GM21529 (cell line): ENCODE measurements around the gene ING2.
"Not testable (repeated sequence)": the region's sequence is repeated elsewhere in the genome, so short reads cannot be mapped to it uniquely, and the experiment has no call there.

Experiments
- ATAC-seq: cut with Tn5 transposase; IDR thresholded peaks from one replicate; pipeline ENCODE4 v1.9.1; 2021; ENCODE audit not compliant: unreplicated experiment

ING2 gene, protein sequence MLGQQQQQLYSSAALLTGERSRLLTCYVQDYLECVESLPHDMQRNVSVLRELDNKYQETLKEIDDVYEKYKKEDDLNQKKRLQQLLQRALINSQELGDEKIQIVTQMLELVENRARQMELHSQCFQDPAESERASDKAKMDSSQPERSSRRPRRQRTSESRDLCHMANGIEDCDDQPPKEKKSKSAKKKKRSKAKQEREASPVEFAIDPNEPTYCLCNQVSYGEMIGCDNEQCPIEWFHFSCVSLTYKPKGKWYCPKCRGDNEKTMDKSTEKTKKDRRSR

DNA sequence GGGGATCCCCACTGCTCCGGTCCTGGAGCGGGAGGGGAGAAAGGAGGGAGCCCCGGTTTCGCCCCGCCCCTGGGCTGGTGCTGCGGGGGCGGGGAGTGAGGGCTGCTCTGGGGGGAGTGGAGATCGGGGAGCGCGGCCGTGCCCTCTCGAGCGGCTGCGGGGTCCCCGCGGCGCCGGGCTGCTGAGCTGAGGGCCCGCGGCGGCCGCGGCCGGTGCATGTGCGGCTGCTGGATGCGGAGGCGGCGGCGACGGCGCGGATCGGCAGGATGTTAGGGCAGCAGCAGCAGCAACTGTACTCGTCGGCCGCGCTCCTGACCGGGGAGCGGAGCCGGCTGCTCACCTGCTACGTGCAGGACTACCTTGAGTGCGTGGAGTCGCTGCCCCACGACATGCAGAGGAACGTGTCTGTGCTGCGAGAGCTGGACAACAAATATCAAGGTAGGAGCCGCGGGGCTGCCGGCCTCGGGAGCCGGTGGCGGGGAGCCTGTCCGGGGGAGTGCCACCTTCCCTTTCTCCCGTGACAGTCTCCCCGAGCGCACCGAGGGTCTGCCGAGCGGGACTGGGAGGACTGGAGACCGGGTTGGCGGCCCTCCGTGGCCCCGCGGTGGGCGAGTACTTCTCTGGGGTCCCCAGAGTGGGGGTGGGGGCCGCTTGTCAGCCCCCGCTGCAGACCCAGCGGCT lies at the start of gene ING2:
ING2 (plus strand) TSS at position 129 of the 681 bp plus-strand sequence; CDS start at position 267, 138 bp downstream.
- ATAC-seq: peak; percentile 49

DNA sequence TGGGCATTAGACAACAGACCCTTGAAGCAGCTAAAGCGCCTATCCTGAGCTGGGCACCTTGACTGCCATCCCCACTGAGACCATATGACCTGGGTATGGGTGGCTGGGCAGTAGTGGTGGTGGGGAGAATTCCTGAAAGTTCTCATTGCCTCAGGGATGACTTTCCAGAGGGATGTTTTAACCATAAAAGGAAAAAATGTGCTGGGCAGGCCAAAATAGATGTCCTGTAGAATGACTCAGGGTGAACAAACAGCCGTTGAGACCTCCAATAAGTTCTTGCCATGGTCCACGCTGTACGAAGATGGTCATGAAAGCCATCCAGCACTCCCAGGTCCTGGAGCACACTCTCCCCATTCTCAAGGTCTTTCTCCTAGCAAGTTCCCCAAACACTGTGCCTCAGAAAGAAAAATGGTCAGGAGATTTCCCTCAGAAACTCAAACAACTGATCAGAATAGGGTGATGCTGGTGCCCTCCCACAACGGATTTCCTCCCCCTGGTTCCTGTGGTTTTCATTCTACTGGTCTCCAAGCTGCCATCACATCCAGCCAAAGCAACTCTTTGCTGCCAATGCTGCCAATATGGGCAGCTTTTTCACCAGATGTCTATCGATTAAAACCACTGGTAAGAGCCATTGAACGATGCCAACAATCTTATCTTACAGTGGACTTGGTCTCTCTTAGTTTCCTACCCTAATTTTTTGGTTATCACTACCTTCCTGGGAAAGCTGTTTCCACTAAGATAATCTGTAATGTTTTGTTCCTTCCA lies 49.2 kb upstream of the ING2 start:
- no peak for ATAC-seq

DNA sequence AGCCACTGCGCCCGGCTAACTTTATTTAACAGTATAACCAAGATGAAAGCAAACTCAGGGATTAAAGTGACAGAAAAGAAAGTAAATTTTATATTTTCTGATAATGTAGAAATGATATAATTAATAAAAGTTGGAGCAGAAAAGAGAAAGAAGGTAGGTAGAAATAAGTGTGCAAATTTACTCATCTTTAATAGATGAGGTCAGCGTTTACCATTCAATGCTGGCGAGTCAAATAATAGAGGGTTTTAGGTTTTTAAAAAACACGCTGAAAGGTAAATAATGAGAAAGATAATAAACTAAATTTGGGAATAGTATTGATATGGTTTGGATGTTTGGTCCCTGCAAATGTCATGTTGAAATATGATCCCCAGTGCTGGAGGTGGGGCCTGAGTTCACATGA lies 46.9 kb upstream of the ING2 start:
- no peak for ATAC-seq

DNA sequence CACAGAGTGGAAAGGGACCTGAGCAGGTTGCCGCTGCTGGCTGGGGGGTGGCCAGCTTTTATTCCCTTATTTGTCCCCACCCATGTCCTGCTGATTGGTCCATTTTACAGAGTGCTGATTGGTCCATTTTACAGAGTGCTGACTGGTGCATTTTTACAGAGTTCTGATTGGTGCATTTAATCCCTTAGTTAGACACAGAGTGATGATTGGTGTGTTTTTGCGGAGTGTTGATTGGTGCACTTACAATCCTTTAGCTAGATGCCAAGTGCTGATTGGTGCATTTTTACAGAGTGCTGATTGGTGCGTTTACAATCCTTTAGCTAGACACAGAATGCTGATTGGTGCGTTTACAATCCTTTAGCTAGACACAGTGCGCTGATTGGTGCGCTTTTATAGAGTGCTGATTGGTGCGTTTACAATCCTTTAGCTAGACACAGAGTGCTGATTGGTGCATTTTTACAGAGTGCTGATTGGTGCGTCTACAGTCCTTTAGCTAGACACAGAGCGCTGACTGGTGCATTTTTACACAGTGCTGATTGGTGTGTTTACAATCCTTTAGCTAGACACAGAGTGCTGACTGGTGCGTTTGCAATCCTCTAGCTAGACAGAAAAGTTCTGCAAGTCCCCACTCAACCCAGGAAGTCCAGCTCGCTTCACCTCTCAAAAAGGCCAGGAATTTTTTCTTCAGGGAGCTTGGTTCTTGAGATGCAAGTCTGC lies 40.8 kb upstream of the ING2 start:
- not testable (repeated sequence) for ATAC-seq

DNA sequence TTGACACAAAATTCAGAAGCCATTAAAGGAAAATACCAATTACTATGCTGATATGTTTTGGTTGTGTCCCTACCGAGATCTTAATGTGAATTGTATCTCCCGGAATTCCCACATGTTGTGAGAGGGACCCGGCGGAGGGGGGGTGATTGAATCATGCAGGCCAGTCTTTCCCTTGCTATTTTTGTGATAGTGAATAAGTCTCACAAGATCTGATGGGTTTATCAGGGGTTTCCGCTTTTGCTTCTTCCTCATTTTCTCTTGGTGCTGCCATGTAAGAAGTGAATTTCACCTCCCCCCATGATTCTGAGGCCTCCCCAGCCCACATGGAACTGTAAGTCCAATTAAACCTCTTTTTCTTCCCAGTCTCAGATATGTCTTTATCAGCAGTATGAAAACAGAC lies 39.0 kb upstream of the ING2 start:
- ATAC-seq: not testable (repeated sequence)

DNA sequence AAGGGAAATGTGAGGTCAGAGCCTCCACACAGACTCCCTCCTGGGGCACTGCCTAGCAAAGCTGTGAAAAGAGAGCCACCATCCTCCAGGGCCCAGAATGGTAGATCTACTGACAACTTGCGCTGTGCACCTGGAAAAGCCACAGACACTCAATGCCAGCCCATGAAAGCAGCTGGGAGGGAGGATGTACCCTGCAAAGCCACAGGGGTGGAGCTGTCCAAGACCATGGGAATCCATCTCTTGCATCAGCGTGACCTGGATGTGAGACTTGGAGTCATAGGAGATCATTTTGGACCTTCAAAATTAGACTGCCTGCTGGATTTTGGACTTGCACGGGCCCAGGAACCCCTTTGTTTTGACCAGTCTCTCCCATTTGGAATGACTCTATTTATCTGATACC lies 37.6 kb upstream of the ING2 start:
- no peak for ATAC-seq

DNA sequence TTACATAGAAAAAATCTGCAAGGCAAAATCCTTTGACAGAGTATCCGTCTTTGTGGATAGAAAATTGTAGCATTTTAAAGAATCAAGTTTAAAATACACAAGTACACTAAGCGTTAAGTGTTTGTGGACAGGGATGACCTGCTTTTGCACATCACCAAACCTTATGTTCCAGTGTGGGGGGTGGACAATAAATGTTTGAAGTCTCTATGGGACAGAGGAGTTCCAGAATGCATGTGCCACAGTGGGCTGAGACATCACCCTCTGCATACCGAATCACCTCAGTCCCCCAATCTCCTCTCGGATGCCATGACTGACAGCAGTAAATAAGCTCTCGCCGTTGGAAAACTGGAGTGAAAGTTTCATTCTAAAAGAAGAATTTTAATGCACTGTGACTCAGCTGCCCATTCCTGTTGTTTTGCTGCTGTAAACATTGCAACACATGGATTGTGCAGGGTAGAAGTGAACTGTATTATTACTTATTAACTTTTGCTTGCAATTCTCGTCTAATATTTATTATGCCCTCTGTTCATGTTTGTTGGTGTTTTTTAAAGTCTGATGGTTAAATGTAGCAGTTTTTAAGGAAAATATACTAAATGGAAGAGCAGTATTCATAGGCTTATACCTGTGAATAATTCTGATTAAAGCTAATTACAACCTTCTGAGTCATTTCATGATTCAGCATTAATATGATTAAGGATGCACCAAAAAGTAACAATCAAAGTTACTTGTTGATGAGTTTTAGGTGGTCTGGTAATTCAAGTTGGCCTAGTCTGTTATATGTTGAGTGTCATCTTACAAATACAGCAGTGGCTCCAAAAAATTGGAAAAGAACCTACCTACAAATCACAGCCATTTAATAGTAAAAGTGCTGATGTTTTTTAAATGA lies 36.4 kb upstream of the ING2 start:
- no peak for ATAC-seq

DNA sequence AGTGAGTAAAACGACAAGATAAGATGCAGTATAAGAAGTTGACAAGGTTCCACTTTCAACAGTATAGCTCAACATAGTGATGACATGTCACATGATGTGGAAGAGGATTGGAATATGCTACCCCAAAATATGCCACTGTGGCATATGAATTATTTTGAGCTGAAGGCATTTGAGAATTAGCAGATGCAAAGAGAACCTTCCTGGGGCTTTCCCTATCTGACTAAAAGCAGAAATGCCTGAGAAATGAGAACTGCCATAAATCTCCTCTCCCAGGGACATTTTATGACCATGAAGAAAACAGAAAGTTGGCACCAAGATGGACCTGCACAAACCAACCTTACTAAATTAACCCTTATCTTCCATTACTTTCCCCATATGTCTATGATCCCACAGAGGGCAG lies 35.6 kb upstream of the ING2 start:
- ATAC-seq: no peak

DNA sequence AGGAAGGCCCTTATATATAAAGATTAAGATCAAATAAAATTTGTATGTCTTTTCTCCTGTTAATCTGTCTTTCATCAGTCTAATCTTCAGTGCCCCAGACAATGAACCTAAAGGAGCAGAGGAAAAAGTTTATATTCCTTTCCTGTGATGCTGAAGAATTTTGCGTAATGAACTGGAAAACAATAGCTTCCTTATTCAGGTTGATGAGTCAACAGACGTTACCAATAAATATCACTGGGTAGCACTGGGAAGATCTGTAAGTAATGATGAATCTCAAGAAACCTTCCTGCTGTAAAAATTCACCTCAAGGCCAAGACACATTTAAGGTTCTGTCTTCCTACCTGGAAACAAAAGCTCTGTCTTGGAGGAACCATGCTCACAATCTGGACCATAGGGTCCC lies 34.9 kb upstream of the ING2 start:
- no peak for ATAC-seq

DNA sequence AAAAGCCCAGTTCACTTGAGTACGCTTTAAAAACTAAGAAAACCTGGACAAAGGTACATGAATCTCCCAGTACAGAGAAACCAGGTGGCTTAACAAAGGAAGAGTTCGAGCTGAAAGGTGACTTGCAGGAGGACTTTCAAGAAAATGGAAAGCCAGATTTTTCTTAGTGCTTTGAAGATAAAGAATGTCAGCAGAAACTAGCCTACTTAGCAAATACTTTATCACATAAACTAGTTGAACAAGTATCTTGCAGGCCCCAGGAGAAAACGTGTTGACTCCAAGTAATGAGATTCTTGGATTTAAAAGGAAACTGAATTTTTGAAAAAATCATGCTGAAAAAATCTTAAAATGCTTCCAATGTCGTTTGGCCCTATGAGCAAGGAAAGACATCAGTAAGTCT lies 34.0 kb upstream of the ING2 start:
- no peak for ATAC-seq

DNA sequence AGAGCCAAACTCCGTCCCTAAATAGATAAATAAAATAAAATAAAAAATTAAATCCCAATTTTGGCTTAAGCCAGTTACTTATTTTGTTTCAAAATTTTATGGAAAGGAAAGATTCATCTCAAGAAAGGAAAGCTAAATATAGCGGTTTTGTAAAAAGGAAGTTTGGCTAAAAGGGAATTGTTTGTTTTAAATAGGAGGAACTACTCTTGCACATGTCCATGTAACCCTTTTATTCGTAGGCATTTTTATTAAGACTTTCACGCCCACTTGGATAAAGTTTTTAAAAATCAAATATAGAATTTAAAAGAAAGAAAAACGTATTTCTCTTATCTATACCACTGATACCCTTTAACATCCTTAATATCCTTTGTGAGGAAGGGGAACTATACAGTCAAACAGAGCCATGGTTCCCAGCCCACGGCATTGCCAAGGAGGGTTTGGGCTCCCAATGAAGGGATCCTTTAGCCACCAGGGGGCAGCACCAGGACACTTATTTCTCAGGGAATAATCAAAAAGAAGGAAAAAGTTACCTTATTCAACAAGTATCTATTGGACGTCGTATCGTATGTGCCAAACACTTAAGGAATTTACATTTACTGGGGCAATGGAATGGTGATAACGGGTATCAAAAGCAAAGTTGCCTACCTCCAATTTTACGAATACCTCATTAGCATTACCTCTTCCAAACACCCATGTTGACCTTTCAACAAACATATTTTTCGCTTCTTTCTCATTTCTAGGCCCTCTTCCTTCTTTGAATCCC lies 32.7 kb upstream of the ING2 start:
- ATAC-seq: peak; percentile 88

DNA sequence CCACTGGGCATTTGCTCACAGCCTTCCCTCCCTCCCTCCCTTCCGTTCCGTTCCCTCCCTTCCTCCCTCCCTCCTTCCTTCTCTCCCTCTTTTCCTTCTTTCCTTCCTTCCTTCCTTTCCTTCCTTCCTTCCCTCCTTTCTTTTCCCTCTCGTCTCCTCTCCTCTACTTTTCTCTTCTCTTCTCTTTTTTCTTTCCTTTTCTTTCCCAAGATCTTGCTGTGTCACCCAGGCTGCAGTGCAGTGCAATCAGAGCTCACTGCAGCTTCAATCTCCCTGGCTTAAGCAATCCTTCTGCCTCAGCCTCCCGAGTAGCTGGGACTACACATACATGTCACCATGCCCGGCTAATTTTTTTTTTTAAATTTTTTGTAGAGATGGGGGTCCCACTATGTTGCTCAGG lies 26.7 kb upstream of the ING2 start:
- ATAC-seq: no peak

DNA sequence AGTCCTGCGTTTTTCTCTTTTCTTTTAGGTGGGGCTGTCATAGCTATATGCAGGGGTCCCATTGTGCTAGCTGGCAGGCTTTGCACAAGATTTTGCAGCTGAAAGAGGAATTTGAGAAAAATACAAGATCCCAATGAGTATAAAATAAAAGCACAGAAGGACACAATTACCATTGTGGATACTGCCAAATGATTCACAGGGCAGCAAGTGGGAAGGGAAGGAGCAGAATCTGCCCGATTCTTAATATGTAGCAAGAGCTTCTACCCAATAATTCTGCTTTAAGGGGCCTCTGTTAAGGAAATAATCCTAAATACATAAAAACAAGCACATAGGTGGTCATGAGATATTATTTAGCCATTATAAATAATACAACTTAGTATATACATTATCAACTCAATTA lies 25.9 kb upstream of the ING2 start:
- ATAC-seq: no peak

DNA sequence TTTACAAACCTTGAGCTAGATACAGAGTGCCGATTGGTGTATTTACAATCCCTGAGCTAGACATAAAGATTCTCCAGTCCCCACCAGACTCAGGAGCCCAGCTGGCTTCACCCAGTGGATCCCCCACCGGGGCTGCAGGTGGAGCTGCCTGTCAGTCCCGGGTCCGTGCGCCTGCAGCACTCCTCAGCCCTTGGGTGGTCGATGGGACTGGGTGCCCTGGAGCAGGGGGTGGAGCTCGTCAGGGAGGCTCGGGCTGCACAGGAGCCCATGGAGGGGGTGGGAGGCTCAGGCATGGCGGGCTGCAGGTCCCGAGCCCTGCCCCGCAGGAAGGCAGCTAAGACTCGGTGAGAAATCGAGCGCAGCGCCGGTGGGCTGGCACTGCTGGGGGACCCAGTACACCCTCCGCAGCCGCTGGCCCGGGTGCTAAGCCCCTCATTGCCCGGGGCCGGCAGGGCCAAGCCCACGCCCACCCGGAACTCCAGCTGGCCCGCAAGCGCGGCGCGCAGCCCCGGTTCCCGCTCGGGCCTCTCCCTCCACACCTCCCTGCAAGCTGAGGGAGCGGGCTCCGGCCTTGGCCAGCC lies 22.3 kb upstream of the ING2 start:
- ATAC-seq: not testable (repeated sequence)

DNA sequence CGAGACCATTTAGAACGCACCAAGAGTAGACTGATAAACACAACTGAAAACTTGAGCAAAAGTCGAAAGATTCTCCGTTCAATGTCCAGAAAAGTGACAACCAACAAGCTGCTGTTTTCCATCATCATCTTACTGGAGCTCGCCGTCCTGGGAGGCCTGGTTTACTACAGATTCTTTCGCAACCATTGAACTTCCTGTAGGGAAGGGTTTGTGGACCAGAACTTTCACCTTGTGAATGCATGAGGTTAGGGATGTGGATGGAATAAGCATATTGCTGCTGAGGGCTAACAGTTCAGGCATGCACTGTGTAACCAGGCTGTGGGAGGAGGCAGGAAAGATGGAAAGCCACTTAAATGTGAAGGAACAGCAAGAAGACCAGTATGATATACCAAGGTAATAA lies 20.9 kb upstream of the ING2 start:
- ATAC-seq: no peak

DNA sequence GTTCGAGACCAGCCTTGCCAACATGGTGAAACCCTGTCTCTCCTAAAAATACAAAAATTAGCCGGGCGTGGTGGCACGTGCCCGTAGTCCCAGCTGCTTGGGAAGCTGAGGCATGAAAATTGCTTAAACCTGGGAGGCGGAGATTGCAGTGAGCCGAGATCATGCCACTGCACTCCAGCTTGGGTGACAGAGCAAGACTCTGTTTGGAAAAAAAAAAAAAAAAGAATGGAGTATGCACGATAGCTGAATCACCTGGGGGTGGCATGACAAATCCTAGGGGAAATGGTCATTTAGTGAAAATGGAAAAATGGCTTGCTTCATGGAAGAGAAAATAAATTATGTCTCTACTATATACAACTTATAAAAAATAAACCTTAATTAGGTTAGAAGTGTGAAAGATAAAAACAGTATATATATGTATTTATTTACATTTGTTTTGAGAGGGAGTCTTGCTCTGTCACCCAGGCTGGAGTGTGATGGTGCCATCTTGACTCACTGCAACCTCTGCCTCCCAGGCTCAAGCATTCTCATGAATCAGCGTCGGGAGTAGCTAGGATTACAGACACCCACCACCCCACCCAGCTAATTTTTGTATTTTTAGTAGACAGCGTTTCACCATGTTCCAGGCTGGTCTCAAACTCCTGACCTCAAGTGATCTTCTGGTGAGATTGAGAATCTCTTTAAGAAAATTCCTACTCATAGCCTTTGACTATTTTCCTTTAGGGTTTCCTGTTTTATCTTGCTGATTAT lies 19.3 kb upstream of the ING2 start:
- ATAC-seq: no peak

DNA sequence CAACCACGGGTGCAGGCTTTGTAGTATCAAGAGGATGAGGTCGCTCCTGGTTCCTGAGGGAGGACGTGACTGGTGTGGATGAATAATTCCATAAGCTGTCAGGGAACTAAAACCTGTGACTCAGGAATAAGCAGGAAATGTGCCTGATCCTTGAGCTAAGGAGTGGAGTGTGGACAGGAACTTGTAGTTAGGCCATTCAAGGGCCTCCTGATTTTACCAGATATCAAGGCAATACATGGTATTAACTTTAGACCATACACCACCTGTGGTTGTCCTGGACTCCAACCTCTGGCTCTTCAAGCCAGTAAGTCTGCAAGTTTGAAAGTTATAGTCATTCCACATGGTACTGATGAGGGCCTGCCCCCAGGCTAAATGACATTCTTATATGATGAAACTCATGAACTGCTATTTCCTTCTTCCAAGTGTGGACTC lies 12.1 kb upstream of the ING2 start:
- no peak for ATAC-seq

DNA sequence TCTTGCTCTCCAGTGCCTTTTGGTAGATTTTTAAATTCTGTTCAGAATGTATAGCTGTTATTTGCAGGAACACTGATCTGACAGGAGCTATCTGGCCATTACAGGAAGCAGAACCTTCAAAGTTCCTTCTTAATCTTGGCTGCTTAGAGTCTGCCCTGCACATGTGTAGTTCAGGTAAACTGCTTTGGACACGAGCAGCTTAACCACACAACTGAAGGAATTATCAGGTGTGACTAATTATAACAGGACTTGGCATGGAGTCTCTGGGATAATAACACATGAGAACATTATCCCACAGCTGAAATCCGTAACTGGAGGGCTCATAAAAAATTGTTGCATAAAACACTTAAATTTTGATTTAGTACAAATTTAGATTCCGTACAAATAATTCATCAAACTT lies 11.6 kb upstream of the ING2 start:
- ATAC-seq: no peak

DNA sequence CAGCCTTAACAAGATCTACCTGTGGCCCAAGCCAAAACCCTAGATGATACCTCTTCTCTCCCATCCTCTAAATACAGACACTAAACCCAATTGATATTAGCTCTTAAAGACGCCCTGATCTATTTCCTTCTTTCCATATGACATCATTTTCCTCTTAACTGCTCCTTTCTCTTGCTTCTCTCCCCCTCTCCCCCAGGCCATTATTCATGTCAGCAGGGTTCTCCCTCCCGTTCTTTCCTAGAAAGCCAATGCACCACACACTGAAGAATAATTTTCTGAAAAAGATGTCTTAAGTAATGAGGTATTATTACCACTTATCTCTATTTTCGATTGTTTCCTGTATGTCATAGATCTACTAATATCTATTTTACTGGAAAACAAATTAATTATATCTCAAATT lies 9.7 kb upstream of the ING2 start:
- ATAC-seq: no peak
